GM23338 (cell line): Measurements from ENCODE around the gene SH3GLB1. TPM values are rescaled to one million over a fixed set of nuclear protein-coding genes. Genes with fewer than 3 reads are reported as not detected.

Source experiments
- ATAC-seq: fragments of 200-7000 bp; cut with Tn5 transposase; 3 replicates; pipeline ENCODE4 v1.9.1; 2020
- DNase-seq: peaks from one replicate; pipeline ENCODE4 v3.0.0-alpha.2; 2015; ENCODE audit warnings: low spot score
- H2AFZ ChIP-seq: fragments of 200-600 bp; sonication (generic); 2 replicates; pipeline ENCODE4 v1.8.0; 2016; ENCODE audit warnings: antibody characterized with exemption, mild to moderate bottlenecking, moderate library complexity
- H3F3A ChIP-seq: fragments of 200-600 bp; sonication (generic); replicated peaks from 2 replicates; pipeline ENCODE4 v1.8.0; 2017; ENCODE audit warnings: antibody characterized with exemption, mixed run types, low read depth
- H3K27ac ChIP-seq: fragments of 200-600 bp; sonication (generic); 2 replicates; pipeline ENCODE4 v1.6.1; 2016; ENCODE audit warnings: low read depth
- H3K27me3 ChIP-seq: fragments of 200-600 bp; sonication (generic); 2 replicates; pipeline ENCODE4 v1.8.0; 2016; ENCODE audit warnings: mild to moderate bottlenecking, mixed run types, moderate library complexity; ENCODE audit not compliant: insufficient read depth
- H3K36me3 ChIP-seq: fragments of 200-600 bp; sonication (generic); 2 replicates; pipeline ENCODE4 v1.8.0; 2016; ENCODE audit warnings: mild to moderate bottlenecking; ENCODE audit not compliant: insufficient read depth
- H3K4me1 ChIP-seq: fragments of 200-600 bp; sonication (generic); 2 replicates; pipeline ENCODE4 v1.8.0; 2016; ENCODE audit warnings: mild to moderate bottlenecking, moderate library complexity; ENCODE audit not compliant: insufficient read depth
- H3K4me2 ChIP-seq: fragments of 200-600 bp; sonication (generic); 2 replicates; pipeline ENCODE4 v1.7.1; 2017; ENCODE audit warnings: mixed run types
- H3K4me3 ChIP-seq: fragments of 200-600 bp; sonication (generic); 2 replicates; pipeline ENCODE4 v1.6.1; 2016; ENCODE audit warnings: mixed run types
- H3K79me2 ChIP-seq: fragments of 200-600 bp; sonication (generic); replicated peaks from 2 replicates; pipeline ENCODE4 v1.8.0; 2017; ENCODE audit warnings: mild to moderate bottlenecking; ENCODE audit not compliant: insufficient read depth
- H3K9me2 ChIP-seq: fragments of 200-600 bp; sonication (generic); 2 replicates; pipeline ENCODE4 v1.8.0; 2017; ENCODE audit not compliant: insufficient read depth
- H4K20me1 ChIP-seq: fragments of 200-600 bp; sonication (generic); replicated peaks from 2 replicates; pipeline ENCODE4 v1.8.0; 2017; ENCODE audit warnings: mild to moderate bottlenecking; ENCODE audit not compliant: insufficient read depth
- H3K27ac Mint-ChIP-seq: 2 replicates; pipeline ENCODE4 v1.8.0; 2020; ENCODE audit warnings: inconsistent platforms, mild to moderate bottlenecking, moderate library complexity, mixed read lengths
- H3K27me3 Mint-ChIP-seq: 3 replicates; pipeline ENCODE4 v1.8.0; 2022; ENCODE audit warnings: low read depth, mild to moderate bottlenecking, moderate library complexity, mixed read lengths, inconsistent platforms; ENCODE audit not compliant: insufficient read depth, poor library complexity
- H3K36me3 Mint-ChIP-seq: 3 replicates; pipeline ENCODE4 v1.8.0; 2021; ENCODE audit warnings: low read depth, mild to moderate bottlenecking, inconsistent platforms, moderate library complexity, mixed read lengths
- H3K4me1 Mint-ChIP-seq: 3 replicates; pipeline ENCODE4 v1.8.0; 2020; ENCODE audit warnings: mild to moderate bottlenecking, inconsistent platforms, mixed read lengths
- H3K4me3 Mint-ChIP-seq: 3 replicates; pipeline ENCODE4 v1.8.0; 2021; ENCODE audit warnings: moderate library complexity, mild to moderate bottlenecking, inconsistent platforms, mixed read lengths
- H3K9me3 Mint-ChIP-seq: 3 replicates; pipeline ENCODE4 v1.8.0; 2020; ENCODE audit warnings: moderate library complexity, mild to moderate bottlenecking, inconsistent platforms, mixed read lengths
- CREB1 ChIP-seq: fragments of 250-450 bp; sonication (Bioruptor Pico); IDR thresholded peaks from 2 replicates; pipeline ENCODE4 v1.5.0; 2020; ENCODE audit warnings: low read depth, mild to moderate bottlenecking, moderate library complexity
- EZH2 ChIP-seq: fragments of 200-600 bp; sonication (generic); IDR thresholded peaks from one replicate; pipeline ENCODE4 v1.8.0; 2017; ENCODE audit warnings: antibody characterized with exemption, mild to moderate bottlenecking, low read depth; ENCODE audit not compliant: unreplicated experiment
- EZH2phosphoT487 ChIP-seq: fragments of 200-600 bp; sonication (generic); IDR thresholded peaks from one replicate; pipeline ENCODE4 v1.8.1; 2018; ENCODE audit warnings: antibody characterized with exemption; ENCODE audit not compliant: unreplicated experiment
- ZNF114 ChIP-seq: fragments of 250-450 bp; sonication (Bioruptor Pico); IDR thresholded peaks from 2 replicates; pipeline ENCODE4 v1.5.0; 2020; ENCODE audit warnings: mild to moderate bottlenecking, moderate library complexity
- ZNF331 ChIP-seq: fragments of 250-450 bp; sonication (Bioruptor Pico); IDR thresholded peaks from 2 replicates; pipeline ENCODE4 v1.5.0; 2020; ENCODE audit warnings: low read depth, mild to moderate bottlenecking, moderate library complexity
- polyA plus RNA-seq: library from polyadenylated mRNA; unstranded; fragments of >200 nt; fragmentation: Nextera tagmentation; extraction: Ambion mirVana; gene quantifications from 2 replicates; pipeline ENCODE4 v1.2.1, GENCODE V29; 2016
- total RNA-seq: library from RNA; depleted of rRNA; stranded (reverse); fragments of >200 nt; shearing (Covaris generic); gene quantifications from 2 replicates; pipeline ENCODE4 v1.2.3, GENCODE V29; 2014
- TF ChIP-seq, protein P1 (sequence below), 2 experiments: fragments of 200-600 bp in 1 of 2; sonication (generic) in 1 of 2; conservative IDR thresholded peaks; 2 replicates each; pipeline versions ENCODE4 v1.5.1 to v1.6.1; 2016 to 2017; ENCODE audit warnings: antibody characterized with exemption in 2 of 2, low read depth in 2 of 2, mild to moderate bottlenecking in 2 of 2, moderate library complexity in 1 of 2
- TF ChIP-seq, protein P2 (sequence below): fragments of 250-450 bp; sonication (Bioruptor Pico); IDR thresholded peaks from 2 replicates; pipeline ENCODE4 v1.5.0; 2020; ENCODE audit warnings: mild to moderate bottlenecking, moderate library complexity

The SH3GLB1 gene
- total and polyA plus RNA-seq, 2 experiments from 2014 or later = 21.4 to 29.4 TPM

DNA sequence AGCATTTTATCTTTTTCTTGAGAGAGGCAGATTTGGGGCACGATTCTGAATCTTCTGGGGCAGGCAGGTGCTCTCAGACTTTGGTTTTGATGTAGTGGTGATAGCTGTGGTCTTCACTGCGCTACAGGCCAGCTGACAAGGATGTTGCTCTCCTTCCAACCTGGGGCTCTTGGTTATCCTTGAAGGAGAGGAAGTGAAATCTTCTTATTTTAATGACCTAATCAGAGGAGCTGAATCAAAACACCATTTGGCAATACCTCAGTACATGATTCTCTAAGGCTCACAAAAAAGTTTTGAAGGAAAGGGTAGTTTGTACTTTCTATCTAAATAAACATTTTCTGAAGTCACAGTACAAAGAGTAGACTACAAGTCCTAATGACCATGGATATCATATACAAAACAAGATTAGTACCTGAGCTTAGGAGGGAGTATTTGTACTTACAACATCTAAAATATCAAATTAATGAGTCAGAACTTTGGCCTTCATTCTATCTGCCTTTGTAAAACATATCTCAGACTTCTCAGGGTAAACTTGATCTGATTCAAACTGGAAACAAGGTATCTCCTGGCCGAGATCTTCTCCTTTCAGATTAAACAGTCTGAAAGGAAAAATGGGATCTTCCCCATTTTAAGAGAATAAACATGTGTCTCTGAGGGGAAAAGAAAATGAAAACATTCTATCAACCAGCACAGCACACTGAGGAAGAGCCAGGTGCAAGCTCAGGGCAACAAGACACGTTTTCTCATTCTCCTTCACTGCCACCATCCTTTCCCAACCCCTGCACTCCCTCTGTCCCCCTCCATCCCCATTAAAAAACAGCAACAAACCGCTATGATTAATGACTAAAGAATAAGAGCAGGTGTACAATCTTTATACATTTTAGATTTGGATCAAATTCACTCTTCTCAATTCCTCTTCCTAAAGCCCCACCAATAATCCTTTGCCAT is 69.2 kb downstream of the SH3GLB1 start:
- Histone ChIP-seq H3K4me3 (no peak overlapping the region), H3K36me3 (no peaks in the 10 kb centered on the region), H3K27me3 (no peaks in the 10 kb centered on the region), H3K27ac (no peak overlapping the region), H3K4me1 (peaks cover 16% of the 10 kb centered on the region), H3F3A (no peaks in the 10 kb centered on the region), H3K4me2 (peak overlapping the region; percentile 64; the same call in 1 of the 2 replicates), H2AFZ (peak overlapping the region; percentile 89), H4K20me1 (no peaks in the 10 kb centered on the region), H3K79me2 (no peaks in the 10 kb centered on the region), H3K9me2 (peaks cover 13% of the 10 kb centered on the region; the same call in 1 of the 2 replicates)
- DNase-seq (no peak), ATAC-seq (no peak)
- Mint-ChIP-seq H3K27me3 (peaks cover 1% of the 10 kb centered on the region), H3K4me3 (peak overlapping the region; percentile 22; the same call in 2 of the 3 replicates), H3K4me1 (peaks cover 24% of the 10 kb centered on the region), H3K36me3 (no peaks in the 10 kb centered on the region), H3K27ac (peak overlapping the region; percentile 68), H3K9me3 (no peaks in the 10 kb centered on the region)
- TF ChIP-seq, protein P1, sequence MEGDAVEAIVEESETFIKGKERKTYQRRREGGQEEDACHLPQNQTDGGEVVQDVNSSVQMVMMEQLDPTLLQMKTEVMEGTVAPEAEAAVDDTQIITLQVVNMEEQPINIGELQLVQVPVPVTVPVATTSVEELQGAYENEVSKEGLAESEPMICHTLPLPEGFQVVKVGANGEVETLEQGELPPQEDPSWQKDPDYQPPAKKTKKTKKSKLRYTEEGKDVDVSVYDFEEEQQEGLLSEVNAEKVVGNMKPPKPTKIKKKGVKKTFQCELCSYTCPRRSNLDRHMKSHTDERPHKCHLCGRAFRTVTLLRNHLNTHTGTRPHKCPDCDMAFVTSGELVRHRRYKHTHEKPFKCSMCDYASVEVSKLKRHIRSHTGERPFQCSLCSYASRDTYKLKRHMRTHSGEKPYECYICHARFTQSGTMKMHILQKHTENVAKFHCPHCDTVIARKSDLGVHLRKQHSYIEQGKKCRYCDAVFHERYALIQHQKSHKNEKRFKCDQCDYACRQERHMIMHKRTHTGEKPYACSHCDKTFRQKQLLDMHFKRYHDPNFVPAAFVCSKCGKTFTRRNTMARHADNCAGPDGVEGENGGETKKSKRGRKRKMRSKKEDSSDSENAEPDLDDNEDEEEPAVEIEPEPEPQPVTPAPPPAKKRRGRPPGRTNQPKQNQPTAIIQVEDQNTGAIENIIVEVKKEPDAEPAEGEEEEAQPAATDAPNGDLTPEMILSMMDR (conservative IDR thresholded peaks at IDR 0.05; ENCODE audit: low read depth in 2 of 2) = no peak
- TF ChIP-seq EZH2phosphoT487 (no peak), CREB1 (CRISPR knock-in tag) (no peak), ZNF331 (CRISPR knock-in tag) (no peak), ZNF114 (CRISPR knock-in tag) (no peak), EZH2 (no peak)
- TF ChIP-seq, protein P2, sequence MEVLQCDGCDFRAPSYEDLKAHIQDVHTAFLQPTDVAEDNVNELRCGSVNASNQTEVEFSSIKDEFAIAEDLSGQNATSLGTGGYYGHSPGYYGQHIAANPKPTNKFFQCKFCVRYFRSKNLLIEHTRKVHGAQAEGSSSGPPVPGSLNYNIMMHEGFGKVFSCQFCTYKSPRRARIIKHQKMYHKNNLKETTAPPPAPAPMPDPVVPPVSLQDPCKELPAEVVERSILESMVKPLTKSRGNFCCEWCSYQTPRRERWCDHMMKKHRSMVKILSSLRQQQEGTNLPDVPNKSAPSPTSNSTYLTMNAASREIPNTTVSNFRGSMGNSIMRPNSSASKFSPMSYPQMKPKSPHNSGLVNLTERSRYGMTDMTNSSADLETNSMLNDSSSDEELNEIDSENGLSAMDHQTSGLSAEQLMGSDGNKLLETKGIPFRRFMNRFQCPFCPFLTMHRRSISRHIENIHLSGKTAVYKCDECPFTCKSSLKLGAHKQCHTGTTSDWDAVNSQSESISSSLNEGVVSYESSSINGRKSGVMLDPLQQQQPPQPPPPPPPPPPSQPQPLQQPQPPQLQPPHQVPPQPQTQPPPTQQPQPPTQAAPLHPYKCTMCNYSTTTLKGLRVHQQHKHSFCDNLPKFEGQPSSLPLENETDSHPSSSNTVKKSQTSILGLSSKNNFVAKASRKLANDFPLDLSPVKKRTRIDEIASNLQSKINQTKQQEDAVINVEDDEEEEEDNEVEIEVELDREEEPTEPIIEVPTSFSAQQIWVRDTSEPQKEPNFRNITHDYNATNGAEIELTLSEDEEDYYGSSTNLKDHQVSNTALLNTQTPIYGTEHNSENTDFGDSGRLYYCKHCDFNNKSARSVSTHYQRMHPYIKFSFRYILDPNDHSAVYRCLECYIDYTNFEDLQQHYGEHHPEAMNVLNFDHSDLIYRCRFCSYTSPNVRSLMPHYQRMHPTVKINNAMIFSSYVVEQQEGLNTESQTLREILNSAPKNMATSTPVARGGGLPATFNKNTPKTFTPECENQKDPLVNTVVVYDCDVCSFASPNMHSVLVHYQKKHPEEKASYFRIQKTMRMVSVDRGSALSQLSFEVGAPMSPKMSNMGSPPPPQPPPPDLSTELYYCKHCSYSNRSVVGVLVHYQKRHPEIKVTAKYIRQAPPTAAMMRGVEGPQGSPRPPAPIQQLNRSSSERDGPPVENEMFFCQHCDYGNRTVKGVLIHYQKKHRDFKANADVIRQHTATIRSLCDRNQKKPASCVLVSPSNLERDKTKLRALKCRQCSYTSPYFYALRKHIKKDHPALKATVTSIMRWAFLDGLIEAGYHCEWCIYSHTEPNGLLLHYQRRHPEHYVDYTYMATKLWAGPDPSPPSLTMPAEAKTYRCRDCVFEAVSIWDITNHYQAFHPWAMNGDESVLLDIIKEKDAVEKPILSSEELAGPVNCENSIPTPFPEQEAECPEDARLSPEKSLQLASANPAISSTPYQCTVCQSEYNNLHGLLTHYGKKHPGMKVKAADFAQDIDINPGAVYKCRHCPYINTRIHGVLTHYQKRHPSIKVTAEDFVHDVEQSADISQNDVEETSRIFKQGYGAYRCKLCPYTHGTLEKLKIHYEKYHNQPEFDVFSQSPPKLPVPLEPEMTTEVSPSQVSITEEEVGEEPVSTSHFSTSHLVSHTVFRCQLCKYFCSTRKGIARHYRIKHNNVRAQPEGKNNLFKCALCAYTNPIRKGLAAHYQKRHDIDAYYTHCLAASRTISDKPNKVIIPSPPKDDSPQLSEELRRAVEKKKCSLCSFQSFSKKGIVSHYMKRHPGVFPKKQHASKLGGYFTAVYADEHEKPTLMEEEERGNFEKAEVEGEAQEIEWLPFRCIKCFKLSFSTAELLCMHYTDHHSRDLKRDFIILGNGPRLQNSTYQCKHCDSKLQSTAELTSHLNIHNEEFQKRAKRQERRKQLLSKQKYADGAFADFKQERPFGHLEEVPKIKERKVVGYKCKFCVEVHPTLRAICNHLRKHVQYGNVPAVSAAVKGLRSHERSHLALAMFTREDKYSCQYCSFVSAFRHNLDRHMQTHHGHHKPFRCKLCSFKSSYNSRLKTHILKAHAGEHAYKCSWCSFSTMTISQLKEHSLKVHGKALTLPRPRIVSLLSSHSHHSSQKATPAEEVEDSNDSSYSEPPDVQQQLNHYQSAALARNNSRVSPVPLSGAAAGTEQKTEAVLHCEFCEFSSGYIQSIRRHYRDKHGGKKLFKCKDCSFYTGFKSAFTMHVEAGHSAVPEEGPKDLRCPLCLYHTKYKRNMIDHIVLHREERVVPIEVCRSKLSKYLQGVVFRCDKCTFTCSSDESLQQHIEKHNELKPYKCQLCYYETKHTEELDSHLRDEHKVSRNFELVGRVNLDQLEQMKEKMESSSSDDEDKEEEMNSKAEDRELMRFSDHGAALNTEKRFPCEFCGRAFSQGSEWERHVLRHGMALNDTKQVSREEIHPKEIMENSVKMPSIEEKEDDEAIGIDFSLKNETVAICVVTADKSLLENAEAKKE (CRISPR knock-in tag) = no peak
